GM19324 (cell line): ENCODE results near the gene ASRGL1.
"Not testable (repeated sequence)": the region's sequence is repeated elsewhere in the genome, so short reads cannot be mapped to it uniquely, and the experiment has no call there.

Source experiments
- ATAC-seq: cut with Tn5 transposase; IDR thresholded peaks from one replicate; pipeline ENCODE4 v1.9.1; 2021; ENCODE audit warnings: mild to moderate bottlenecking, moderate library complexity; ENCODE audit not compliant: unreplicated experiment, low FRiP score

The ASRGL1 gene

GRCh38 chr11:62337303-62338181 lies at the start of gene ASRGL1:
TSS of gene ASRGL1 (plus strand) at chr11:62337448. CDS start at chr11:62337978, 530 bp downstream.
- peak; percentile 83 for ATAC-seq

GRCh38 chr11:62295504-62295903 lies 41.7 kb upstream of the ASRGL1 start:
- no peak for ATAC-seq

DNA sequence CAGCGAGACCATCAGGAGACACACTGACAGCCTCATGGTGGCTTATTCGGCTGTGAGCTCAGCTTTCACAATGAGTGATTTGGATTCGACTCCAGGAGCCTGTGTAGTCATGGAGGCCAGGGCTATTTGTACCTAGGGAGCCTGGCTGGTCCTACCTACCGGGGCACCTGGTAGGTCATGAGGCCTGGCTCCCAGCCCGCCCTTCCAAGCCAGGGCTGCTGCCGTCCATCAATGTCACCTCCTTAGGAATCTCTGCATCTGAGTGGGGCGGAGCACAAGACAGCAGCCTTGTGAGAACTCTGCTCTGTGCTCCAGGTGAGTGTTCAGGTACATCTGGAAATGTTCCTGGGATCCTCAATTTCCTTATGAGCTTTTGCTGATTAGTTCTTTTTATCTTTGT lies 38.3 kb upstream of the ASRGL1 start, which contains the start of gene SCGB1D4:
SCGB1D4 (minus strand) TSS at position 101 of the 400 bp plus-strand sequence; CDS start at position 36, 65 bp downstream.
- no peak for ATAC-seq

DNA sequence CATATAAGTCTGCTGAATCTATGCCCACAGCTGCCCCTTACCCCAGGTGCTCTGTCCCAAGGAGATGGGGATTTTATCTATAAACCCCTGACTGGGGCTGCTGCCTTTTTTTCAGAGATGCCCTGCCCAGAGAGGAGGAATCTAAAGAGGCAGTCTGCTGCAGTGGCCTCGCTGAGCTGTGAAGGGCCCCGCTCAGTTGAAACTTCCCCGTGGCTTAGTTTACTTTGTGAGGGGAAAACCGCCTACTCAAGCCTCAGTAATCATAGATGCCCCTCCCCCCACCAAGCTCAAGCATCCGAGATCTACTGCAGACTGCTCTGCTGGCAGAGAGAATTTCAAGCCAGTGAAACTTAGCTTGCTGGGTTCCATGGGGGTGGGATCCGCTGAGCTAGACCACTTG lies 31.0 kb upstream of the ASRGL1 start:
- ATAC-seq = no peak

GRCh38 chr11:62307950-62308349 lies 29.3 kb upstream of the ASRGL1 start:
- ATAC-seq = no peak

DNA sequence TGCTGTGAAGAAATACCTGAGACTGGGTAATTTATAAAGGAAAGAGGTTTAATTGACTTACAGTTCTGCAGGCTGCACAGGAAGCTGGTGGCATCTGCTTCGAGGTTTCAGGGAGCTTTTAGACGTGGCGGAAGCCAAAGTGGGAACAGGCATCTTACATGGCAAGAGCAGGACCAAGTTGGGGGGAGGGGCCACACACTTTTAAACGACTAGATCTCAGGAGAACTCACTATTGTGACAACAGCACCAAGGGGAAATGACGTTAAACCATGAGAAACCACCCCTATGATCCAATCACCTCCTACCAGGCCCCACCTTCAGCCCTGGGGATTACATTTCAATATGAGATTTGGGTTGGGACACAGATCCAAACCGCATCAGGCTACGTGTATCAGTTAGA lies 27.3 kb upstream of the ASRGL1 start:
- ATAC-seq = no peak

DNA sequence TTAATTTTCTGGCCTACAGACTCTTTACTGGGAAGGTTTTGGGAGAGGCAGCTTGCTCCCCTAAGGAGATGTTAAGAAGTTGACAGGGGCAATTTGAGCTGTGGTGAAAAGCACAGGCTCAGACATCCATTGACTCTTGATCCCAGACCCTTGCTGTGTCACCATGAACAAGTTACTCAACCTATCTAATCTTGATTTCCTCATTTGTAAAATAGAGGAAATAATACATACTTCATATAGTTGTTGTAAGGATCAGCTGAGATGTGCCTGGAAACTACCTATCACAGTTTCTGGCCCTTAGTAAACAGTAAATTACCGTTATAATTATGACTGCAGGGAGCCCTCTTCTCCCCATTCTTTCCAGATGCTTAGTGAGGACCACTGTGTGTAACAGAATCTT lies 21.8 kb upstream of the ASRGL1 start:
- no peak for ATAC-seq

GRCh38 chr11:62322524-62322923 lies 14.7 kb upstream of the ASRGL1 start:
- ATAC-seq = no peak

DNA sequence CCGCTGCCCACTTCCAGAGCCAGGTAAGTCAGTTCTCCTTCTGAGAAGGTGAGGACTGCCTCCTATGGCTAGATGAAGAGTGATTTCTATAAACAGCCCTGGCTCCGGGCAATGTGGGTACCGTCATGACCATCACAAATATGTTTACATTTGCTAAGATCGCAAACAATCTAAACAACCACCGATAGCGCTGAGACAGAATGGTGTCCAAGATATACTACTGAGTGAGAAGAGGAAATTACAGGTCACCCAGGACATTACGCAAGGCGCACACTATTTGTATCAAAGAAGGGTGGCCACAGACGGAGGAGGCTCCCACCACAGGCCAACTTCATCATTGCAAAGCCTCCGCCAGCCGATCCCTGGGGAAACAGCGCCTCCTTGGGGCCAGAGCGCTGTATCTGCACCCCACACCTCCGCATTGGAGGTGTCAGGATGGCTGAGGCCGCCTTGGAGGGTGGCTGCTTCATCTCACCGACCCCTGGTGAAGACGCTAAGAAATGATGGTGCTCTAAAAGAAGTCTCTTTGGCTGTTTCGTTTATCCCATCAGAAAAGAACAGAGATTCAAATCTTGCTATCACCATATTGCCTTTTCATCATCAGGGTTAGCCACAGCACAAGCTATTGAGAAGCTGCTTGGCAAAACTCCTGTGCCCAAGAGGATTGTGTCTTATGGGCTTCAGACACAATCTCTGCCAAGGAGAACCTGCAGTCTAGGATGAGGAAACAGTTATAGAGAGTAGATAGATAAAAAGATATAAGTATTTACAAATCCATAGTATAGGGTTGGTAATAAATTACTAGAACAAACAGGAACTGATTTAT lies 12.3 kb upstream of the ASRGL1 start:
- no peak for ATAC-seq

DNA sequence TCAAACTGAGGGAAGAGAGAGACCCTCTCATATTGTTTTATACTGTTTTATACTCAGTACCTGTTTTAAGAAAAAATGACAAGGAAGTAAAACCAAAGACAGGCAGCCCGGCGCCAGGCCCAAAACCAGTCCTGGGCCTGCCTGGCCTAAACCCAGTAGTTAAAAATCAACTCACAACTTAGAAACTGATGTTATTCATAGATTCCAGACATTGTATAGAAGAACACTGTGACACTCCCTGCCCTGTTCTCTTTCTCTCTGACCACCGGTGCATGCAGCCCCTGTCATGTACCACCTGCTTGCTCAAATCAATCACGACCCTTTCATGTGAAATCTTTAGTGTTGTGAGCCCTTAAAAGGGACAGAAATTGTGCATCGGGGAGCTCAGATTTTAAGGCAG lies 11.5 kb upstream of the ASRGL1 start:
- ATAC-seq = not testable (repeated sequence)

DNA sequence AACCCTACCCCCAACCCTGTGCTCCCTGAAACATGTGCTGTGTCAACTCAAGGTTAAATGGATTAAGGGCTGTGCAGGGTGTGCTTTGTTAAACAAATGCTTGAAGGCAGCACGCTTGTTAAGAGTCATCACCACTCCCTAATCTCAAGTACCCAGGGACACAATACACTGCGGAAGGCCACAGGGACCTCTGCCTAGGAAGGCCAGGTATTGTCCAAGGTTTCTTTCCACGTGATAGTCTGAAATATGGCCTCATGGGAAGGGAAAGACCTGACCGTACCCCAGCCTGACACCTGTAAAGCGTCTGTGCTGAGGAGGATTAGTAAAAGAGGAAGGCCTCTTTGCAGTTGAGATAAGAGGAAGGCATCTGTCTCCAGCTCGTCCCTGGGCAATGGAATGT lies 10.5 kb upstream of the ASRGL1 start:
- ATAC-seq = not testable (repeated sequence)

GRCh38 chr11:62327541-62327940 lies 9.7 kb upstream of the ASRGL1 start:
- not testable (repeated sequence) for ATAC-seq

DNA sequence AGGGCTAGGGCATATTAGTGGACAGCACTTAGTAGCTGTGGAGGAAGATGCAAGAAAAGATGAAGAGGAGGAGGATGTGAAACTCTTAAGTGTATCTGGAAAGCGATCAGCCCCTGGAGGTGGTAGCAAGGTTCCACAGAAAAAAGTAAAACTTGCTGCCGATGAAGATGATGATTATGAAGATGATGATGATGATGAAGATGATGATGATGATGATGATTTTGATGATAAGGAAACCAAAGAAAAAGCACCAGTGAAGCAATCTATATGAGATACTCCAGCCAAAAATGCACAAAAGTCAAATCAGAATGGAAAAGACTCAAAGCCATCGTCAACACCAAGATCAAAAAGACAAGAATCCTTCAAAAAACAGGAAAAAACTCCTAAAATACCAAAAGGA lies 6.0 kb upstream of the ASRGL1 start:
- not testable (repeated sequence) for ATAC-seq

DNA sequence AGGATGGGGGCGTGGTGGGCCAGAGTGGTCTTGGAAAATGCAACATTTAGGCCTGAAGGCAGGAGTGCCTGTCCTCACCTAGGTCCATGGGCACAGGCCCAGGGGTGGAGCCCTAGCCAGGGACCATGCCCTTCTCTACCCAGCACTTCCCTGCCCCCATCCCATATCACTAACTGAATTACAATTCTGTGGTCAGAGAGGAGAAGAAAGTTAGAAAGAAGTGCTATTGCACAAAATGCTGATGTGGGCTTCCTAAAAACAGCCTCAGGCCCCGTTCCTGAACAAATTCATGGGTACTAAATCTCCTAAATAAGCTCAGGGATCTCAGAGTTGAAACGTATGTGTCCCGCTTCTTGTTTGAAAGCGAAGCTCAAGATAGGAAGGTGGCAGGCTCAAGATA lies 3.5 kb upstream of the ASRGL1 start:
- no peak for ATAC-seq

- ATAC-seq = not testable (repeated sequence)
Measured at GRCh38 chr11:62336949-62337302, 322 bp upstream of the ASRGL1 start.

GRCh38 chr11:62338218-62338617 lies 970 bp downstream of the ASRGL1 start:
- no peak for ATAC-seq

DNA sequence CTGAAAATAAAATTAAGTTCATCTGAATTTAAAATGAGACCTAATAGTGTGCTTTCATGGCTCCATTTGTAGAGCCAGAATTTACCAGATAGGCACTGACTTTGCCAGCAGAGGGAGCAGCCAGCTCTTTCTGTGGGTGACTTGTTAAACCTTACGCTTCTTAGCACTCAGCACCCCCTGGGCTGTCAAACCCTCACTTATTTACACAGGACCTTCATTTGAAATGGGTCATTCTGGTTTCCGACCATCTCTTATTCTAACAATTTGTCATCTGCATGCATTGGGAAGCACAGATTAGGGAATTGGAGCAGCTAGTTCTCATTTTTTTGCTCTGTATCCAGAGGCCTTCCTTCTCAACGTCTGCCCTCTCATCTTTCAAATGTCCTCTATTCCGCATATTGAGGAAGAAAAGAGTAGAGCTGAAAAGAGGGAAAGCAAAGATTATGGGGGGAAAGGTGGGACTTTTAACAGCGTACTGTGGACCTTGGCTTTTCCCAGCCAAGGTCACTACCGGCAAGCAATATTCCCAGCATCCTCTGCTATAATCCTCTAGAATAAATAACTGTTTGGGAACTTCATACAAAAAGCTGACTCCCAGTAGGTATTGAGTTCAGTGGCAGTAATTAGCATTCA lies 3.1 kb downstream of the ASRGL1 start:
- no peak for ATAC-seq

GRCh38 chr11:62341588-62341987 lies 4.3 kb downstream of the ASRGL1 start:
- no peak for ATAC-seq

DNA sequence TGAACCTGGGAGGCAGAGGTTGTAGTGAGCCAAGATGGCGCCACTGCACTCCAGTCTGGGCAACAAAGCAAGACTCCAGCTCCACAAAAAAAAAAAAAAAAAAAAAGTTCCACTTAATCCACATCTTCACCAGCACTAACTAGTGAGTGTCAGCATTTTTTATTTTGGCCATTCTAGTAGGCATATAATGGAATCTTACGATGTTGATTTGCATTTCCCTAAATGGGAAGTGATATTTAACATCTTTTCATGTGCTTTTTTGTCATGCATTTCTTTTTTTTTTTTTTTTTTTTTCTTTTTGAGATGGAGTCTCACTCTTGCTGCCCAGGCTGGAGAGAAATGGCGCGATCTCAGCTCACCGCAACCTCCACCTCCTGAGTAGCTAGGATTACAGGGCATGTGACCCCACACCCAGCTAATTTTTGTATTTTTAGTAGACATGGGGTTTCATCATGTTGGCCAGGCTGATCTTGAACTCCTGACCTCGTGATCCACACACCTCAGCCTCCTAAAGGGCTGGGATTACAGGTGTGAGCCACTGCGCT lies 6.5 kb downstream of the ASRGL1 start:
- not testable (repeated sequence) for ATAC-seq

GRCh38 chr11:62344210-62344609 lies 7.0 kb downstream of the ASRGL1 start:
- ATAC-seq = no peak

DNA sequence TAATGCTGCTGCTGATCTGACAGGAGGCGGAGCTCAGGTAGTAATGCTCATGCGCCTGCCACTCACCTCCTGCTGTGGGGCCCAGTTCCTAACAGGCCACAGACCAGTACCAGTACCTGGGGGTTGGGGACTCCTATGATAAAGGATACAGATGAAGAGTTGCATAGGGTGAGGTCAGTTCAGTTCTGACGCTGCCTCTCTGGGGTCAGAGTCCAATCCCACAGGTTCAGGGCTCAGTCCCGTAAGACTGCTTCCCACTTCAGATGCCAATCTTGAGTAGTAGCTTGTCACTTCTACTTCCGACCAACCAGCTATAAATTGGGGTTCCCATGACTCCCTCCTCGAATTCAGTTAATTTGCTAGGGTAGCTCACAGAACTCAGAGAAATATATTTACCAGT lies 8.6 kb downstream of the ASRGL1 start:
- ATAC-seq = no peak
